Stimulated activated naive CD8-positive, alpha-beta T cell treated with anti-CD3 and anti-CD28 coated beads, Interleukin-15, Interleukin-2, amounts not matched to agents 100 ng/mL and 50 ng/mL, for 24 hours (primary cell): Measurements from ENCODE around the gene COL4A4.
A peak's percentile ranks its signal among the peaks of the same experiment; 100 is the strongest.

ENCODE experiments used
- H3K27ac Mint-ChIP-seq: one replicate; pipeline ENCODE4 v1.8.0; 2021; ENCODE audit warnings: mild to moderate bottlenecking, mixed read lengths
- H3K27me3 Mint-ChIP-seq: one replicate; pipeline ENCODE4 v1.8.0; 2021; ENCODE audit warnings: mixed read lengths
- H3K36me3 Mint-ChIP-seq: one replicate; pipeline ENCODE4 v1.8.0; 2021; ENCODE audit warnings: low read depth, mixed read lengths
- H3K4me1 Mint-ChIP-seq: one replicate; pipeline ENCODE4 v1.8.0; 2021; ENCODE audit warnings: low read depth, mixed read lengths
- H3K4me3 Mint-ChIP-seq: one replicate; pipeline ENCODE4 v1.8.0; 2021; ENCODE audit warnings: mild to moderate bottlenecking, mixed read lengths
- H3K9me3 Mint-ChIP-seq: one replicate; pipeline ENCODE4 v1.8.0; 2021; ENCODE audit warnings: mixed read lengths

The COL4A4 gene

DNA sequence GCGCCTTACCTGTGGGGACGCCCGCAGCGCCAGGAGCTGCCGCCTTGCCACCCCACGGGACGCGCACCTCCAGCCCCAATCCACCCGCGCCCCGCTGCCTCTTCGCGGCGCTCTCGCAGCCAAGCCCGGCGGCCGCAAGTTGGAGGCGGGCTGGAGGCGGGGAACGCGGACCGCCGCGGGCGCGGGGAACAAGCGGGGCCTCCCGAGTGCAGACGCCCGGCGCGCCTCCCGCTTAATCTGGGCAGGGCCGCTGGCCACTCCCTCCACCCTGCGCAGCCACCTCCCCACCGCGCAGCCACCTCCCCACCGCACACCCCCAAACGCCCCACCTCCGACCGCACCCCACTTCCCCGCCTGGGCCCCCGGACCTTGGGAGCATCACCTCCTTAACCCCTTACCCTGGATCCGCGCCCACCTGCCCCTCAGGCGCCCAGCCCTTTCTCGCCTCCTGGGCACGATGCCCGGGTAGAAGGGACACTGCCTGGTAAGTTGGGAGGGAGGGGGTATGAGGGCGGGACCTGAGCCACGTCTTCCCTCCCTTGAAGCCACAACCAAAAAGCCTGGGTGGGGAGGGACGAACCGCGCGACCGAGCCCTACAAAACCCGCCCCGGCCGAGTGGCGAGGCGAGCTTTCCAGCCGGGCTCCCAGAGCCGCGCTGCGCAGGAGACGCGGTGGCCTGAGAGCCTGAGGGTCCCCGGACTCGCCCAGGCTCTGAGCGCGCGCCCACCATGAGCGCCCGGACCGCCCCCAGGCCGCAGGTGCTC lies at the start of gene COL4A4, which contains the start of gene COL4A3:
Gene COL4A4, minus strand, starts transcription at position 208 of the 765 bp plus-strand sequence. CDS start 16,722 bp downstream, outside the sequence.
Gene COL4A3, plus strand, starts transcription at position 627 of the 765 bp plus-strand sequence. Its CDS starts 103 bp downstream, at position 730.
- Mint-ChIP-seq H3K36me3 (no peaks in the 10 kb centered on the region), H3K9me3 (peaks cover 6% of the 10 kb centered on the region), H3K4me1 (peaks cover 13% of the 10 kb centered on the region), H3K4me3 (peak within 1 kb of the TSS; percentile 61), H3K27me3 (peaks cover 68% of the 10 kb centered on the region), H3K27ac (no peak within 1 kb of the TSS)

DNA sequence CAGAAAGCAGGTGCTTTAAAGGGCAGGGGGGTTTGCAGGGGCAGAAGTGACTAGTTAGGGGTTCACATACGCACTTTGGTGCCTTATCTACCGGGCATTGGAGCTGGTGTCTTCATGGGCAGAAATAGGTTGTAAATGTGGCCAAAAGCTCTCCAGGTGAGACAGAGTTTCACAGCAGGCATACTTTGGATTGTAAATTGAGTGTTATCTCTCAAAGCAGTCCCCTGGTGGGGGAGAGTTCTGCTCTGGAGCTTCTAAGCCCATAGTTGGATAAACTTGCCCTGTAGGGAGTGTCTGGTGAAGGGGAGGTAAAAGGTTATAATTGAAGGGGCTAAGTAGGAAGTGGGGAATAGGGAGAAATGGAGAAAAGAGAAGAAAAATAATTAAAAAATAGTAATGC lies 43.6 kb upstream of the COL4A4 start:
- Mint-ChIP-seq H3K27ac (no peak overlapping the region), H3K27me3 (peaks cover 10% of the 10 kb centered on the region), H3K4me1 (no peaks in the 10 kb centered on the region), H3K36me3 (no peaks in the 10 kb centered on the region), H3K4me3 (no peak overlapping the region), H3K9me3 (no peaks in the 10 kb centered on the region)

DNA sequence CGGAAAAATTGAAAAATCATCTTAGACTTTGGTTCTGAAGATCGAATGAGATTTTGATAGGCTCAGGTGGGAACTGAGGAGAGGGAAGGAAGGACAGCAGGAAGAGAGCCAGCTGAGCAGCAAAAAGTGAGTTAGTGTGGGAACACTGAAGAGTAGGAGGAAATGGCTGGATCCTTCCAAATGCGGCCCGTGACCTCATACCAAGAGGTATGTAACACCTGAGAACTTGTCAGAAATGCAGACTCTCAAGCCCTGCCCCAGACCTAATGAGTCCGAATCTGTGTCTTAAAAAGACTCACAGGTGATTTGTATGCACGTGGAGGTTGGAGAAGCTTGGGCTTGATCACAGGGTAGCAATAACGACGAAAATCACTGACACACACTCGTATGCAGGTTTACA lies 42.4 kb upstream of the COL4A4 start:
- Mint-ChIP-seq H3K36me3 (no peaks in the 10 kb centered on the region), H3K9me3 (no peaks in the 10 kb centered on the region), H3K4me3 (no peak overlapping the region), H3K27ac (no peak overlapping the region), H3K4me1 (no peaks in the 10 kb centered on the region), H3K27me3 (peaks cover 10% of the 10 kb centered on the region)

DNA sequence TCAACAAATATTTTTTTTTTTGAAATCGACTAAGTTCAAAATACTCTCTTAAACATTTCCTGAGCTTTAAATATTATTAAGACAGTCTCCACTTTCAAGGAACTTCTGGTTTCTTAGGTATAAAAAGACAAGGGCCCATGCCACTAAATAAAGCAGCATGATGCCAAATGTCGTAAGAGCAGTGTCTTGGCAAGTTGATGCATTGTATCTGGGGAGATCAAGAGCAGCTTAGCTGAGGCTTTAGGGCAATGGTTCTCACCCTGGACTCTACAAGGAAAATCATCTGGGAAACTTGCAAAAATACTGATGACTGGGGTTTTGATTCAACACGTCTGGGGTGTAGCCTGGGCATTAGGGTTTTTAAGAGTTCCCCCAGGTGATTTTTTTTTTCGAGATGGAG lies 41.7 kb upstream of the COL4A4 start:
- Mint-ChIP-seq H3K4me1 (no peaks in the 10 kb centered on the region), H3K27me3 (peaks cover 10% of the 10 kb centered on the region), H3K36me3 (no peaks in the 10 kb centered on the region), H3K9me3 (no peaks in the 10 kb centered on the region), H3K27ac (no peak overlapping the region), H3K4me3 (no peak overlapping the region)

DNA sequence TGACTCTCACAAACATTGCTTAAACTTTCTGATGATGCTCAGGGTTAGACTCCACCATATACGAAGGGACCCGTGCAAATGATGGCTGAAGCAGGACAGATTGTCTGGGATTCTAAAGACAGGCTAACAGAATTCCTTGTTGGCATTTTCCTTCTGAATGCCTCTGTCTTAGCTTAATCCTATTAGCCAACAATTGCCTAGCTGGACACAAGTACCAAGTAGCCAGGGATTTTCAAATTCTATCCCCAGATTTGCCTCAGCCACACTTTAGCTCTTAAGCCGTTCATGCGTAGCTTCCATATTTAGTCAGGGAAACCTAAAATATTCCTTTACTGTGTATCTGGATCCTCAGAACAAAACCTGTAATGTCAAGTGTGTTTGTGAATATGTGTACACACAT lies 40.4 kb upstream of the COL4A4 start:
- Mint-ChIP-seq H3K4me1 (no peaks in the 10 kb centered on the region), H3K27ac (no peak overlapping the region), H3K36me3 (no peaks in the 10 kb centered on the region), H3K4me3 (no peak overlapping the region), H3K9me3 (no peaks in the 10 kb centered on the region), H3K27me3 (peaks cover 10% of the 10 kb centered on the region)

DNA sequence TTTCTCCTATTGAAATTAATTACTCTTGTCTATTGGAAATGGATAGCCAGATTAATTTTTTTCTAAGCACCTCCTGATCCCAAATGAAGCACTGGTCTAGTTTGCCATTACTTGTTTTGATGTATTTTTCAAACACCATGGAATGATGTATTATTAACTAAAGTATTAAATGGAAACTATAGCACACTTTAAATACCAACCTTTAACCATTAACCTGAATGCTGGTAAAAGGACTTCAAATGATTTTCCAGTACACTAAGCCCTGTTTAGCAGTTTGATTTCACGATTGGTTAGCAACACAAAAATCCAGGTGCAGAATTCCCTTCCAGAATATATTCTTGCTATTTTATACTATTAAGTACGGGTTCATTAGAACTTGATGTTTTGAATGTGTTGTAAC lies 37.8 kb upstream of the COL4A4 start:
- Mint-ChIP-seq H3K27ac (no peak overlapping the region), H3K36me3 (no peaks in the 10 kb centered on the region), H3K27me3 (peaks cover 3% of the 10 kb centered on the region), H3K4me3 (no peak overlapping the region), H3K4me1 (no peaks in the 10 kb centered on the region), H3K9me3 (no peaks in the 10 kb centered on the region)

DNA sequence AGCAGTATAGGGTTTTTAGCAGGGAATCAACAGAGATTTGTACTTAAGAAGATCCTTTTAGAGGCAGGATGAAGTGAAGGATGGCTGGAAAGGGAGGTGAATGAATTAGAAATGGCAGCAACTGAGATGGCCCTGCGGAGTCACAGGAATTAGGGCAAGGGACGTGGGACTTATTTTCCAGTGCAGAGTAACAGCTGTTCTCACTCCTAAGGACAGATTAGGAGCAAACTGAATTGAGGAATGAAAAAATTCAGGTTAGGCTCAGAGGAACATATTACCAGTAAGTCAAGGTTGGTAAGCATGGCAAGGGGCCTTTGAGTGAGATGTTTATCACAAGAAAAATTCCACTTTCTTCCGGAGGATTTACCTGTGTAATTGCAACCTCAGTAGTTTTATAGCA lies 34.9 kb upstream of the COL4A4 start:
- Mint-ChIP-seq H3K27ac (no peak overlapping the region), H3K27me3 (no peaks in the 10 kb centered on the region)

DNA sequence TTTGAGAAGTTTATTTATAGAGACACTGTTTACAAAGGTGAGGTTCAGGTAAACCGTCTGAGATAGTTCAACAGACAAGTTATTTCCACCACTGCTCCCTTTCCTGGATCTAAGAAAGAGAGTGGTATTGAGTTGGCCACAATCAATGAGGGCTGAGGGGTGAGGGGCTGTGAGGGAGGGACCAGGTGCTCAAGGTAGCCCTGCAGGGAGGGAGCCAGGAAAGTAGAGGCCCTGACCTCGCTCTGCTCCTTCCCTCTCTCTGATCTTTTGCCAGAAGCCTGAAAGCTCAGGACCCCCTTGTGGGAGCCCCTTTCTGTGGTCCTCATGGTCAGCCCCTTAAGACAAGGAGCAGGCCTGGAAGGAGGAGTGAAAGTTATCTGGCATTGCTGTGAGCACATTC lies 30.2 kb upstream of the COL4A4 start:
- Mint-ChIP-seq H3K36me3 (no peaks in the 10 kb centered on the region), H3K27me3 (peaks cover 15% of the 10 kb centered on the region), H3K27ac (no peak overlapping the region), H3K4me1 (no peaks in the 10 kb centered on the region), H3K4me3 (no peak overlapping the region), H3K9me3 (no peaks in the 10 kb centered on the region)

More for the DNA sequence above, 34.9 kb upstream of the COL4A4 start:
- no peaks in the 10 kb centered on the region for H3K4me1 Mint-ChIP-seq
- H3K9me3 Mint-ChIP-seq: no peaks in the 10 kb centered on the region
- no peak overlapping the region for H3K4me3 Mint-ChIP-seq
- no peaks in the 10 kb centered on the region for H3K36me3 Mint-ChIP-seq

DNA sequence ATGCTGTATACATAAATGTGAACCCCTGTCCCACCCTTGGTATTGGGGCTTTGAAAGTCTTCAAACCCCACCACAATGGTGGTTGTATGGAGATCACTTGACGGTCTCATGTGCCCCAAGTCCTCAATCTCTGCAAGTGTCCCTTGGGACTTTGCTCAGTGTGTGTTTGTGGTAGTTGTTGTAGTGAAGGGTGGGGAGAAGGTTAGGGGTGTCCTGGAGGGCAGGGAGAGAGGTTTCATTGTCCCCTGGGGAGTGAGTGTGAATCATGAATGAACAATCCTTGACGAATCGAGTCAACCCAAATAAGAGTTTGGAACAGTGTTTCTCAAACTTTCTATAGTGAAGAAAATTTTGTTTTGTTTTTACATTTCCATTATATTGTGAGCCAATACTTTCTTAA lies 28.5 kb upstream of the COL4A4 start:
- no peaks in the 10 kb centered on the region for H3K9me3 Mint-ChIP-seq
- H3K4me1 Mint-ChIP-seq: no peaks in the 10 kb centered on the region
- no peak overlapping the region for H3K4me3 Mint-ChIP-seq
- no peak overlapping the region for H3K27ac Mint-ChIP-seq
- no peaks in the 10 kb centered on the region for H3K36me3 Mint-ChIP-seq
- H3K27me3 Mint-ChIP-seq: peaks cover 23% of the 10 kb centered on the region

DNA sequence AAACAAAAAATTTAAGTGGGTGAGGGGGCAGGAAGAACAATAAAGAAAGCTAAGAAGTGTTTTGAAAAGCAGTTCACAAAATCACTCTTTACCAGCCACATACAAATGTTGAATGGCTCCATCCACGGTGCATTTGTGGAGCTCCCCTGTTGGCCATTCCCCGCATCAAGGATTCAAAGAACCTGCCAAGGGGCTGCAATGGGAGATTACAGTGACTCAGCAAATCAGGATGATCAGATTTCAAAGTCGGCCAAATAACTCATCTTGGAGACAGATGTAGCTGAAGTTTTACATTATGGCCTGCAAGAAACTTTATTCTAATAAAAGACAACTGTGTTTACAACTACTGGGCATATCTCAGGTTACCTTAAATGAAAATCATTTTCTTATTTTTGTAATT lies 27.4 kb upstream of the COL4A4 start:
- H3K9me3 Mint-ChIP-seq: no peaks in the 10 kb centered on the region
- no peaks in the 10 kb centered on the region for H3K4me1 Mint-ChIP-seq
- no peak overlapping the region for H3K4me3 Mint-ChIP-seq
- no peaks in the 10 kb centered on the region for H3K36me3 Mint-ChIP-seq
- peaks cover 27% of the 10 kb centered on the region for H3K27me3 Mint-ChIP-seq
- no peak overlapping the region for H3K27ac Mint-ChIP-seq

DNA sequence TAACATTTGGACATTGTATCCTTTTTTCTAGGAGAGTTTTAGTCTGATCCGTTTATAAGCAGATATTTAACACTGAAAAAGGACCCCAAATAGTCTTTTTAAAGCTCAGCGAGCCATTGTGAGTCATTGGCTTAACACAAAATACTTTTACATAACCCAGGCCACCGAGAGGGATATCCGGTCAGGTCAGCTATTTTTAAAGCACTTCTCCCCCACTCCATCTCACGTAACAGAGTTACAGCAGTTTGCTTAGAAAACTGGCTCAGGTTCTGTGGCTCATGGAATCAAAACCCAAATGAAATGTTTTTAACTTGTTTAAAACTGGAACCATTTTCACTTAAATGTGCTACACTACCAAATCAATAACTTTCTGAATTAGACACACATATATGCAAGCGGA lies 24.3 kb upstream of the COL4A4 start:
- H3K36me3 Mint-ChIP-seq: no peaks in the 10 kb centered on the region
- peaks cover 27% of the 10 kb centered on the region for H3K27me3 Mint-ChIP-seq
- H3K9me3 Mint-ChIP-seq: no peaks in the 10 kb centered on the region
- H3K4me3 Mint-ChIP-seq: no peak overlapping the region
- H3K27ac Mint-ChIP-seq: no peak overlapping the region
- H3K4me1 Mint-ChIP-seq: no peaks in the 10 kb centered on the region

DNA sequence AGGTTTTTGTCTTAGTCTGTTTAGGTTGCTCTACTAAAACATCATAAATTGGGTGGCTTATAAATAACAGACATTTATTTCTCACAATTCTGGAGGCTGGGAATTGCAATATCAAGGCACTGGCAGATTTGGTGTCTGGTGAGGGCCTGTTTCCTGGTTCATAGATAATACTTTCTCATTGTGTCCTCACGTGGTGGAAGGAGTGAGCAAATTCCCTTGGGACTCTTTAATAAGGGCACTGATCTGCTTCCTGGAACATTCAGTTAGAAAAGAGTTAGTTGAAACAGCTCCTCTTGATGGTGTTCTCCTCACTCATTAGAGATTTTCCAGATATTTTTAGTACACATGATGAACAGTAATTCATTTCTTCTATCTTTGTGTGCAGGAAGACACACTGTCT lies 22.7 kb upstream of the COL4A4 start:
- no peak overlapping the region for H3K4me3 Mint-ChIP-seq
- no peaks in the 10 kb centered on the region for H3K9me3 Mint-ChIP-seq
- H3K27me3 Mint-ChIP-seq: peaks cover 16% of the 10 kb centered on the region
- no peaks in the 10 kb centered on the region for H3K36me3 Mint-ChIP-seq
- no peaks in the 10 kb centered on the region for H3K4me1 Mint-ChIP-seq
- H3K27ac Mint-ChIP-seq: no peak overlapping the region

DNA sequence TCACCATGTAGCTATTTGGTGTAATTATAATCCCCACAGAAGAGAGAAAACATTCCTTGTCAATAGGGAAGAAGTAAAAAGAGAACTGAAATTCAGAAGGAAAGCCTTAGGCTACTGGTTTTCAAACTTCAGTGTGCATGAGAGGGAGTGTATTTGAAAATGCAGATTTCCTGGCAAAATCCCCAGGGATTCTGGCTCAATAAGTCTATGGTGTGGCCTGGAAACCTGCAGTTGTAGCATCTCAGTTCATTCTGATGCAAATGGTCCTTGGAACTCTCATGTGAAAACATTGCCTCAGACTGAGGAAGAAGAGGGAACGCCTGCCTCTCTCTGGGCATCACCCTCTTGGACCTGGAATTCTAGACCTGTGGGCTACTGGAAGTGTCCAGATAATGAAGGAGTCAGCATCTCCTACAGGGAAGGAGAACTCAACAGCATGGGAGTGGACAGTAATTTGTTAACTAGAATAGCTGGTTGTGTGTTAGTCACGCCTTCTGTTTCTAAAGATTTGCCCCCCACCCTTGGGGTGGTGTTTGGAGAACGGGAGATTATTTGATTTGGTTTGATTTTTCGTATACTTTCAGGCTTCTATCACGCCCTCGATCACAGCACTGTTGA lies 21.7 kb upstream of the COL4A4 start:
- Mint-ChIP-seq H3K4me1 (no peaks in the 10 kb centered on the region), H3K36me3 (no peaks in the 10 kb centered on the region), H3K27ac (no peak overlapping the region), H3K9me3 (no peaks in the 10 kb centered on the region), H3K4me3 (no peak overlapping the region), H3K27me3 (peaks cover 13% of the 10 kb centered on the region)

DNA sequence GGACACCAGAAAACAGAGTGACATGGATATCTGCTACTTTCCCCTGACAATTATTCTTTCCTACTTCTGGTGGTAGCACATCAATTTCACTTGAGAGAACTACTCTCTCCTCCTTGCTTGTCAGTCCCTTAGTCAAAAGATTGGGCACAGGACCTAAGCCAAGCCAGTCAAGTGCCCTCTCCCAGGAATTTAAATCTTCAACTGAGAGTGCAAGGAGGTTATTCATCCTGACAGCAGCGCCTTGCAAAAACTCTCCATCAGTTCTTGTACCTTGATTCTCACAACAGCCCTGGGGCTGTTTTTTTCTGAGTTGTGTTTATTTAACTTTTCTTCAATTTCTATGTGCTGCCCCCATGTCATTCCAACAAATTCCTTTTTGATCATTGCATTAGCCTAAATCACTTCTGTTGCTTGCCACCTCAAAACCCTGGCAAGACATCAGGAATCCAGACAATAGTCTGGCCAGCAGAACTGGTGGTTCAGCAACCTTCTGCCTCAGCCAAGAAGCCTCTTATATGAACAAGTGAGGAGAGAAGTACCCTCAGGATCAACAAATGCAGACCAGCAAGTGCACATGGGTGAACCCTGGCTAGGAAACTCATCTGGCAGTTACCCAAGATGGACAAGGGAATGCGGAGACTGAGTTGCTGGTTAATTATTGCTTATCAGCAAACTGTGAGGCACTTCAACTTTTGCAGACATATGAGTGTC lies 19.8 kb upstream of the COL4A4 start:
- H3K27me3 Mint-ChIP-seq: peaks cover 7% of the 10 kb centered on the region
- H3K27ac Mint-ChIP-seq: no peak overlapping the region
- no peaks in the 10 kb centered on the region for H3K36me3 Mint-ChIP-seq
- no peak overlapping the region for H3K4me3 Mint-ChIP-seq
- no peaks in the 10 kb centered on the region for H3K9me3 Mint-ChIP-seq
- no peaks in the 10 kb centered on the region for H3K4me1 Mint-ChIP-seq

DNA sequence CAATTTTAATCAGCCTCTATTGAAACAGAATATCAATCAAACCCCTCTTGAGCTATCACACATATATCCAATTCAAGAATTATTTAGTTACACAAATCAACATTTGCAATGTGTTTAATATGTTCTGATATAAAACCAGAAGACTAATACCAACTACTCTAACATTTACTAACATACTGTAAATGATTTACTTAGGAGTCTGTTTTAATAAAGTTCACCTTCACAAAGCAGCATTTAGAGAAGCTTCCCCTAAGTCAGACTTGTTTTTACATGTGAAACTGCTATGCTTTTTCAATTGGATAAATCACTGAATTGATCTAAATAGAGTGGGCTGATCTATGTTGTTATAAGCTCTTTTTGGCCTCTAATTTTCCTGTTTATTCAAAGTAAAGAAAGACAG lies 18.8 kb upstream of the COL4A4 start:
- peaks cover 6% of the 10 kb centered on the region for H3K27me3 Mint-ChIP-seq
- H3K27ac Mint-ChIP-seq: no peak overlapping the region
- H3K4me3 Mint-ChIP-seq: no peak overlapping the region
- H3K4me1 Mint-ChIP-seq: no peaks in the 10 kb centered on the region
- no peaks in the 10 kb centered on the region for H3K36me3 Mint-ChIP-seq
- H3K9me3 Mint-ChIP-seq: no peaks in the 10 kb centered on the region
